Hepatocyte (in vitro differentiated cells): ENCODE measurements around the gene PYHIN1. TPM values are rescaled to one million over a fixed set of nuclear protein-coding genes. Genes with fewer than 3 reads are reported as not detected.

Experiments used
- DNase-seq: peaks from one replicate; pipeline ENCODE4 v3.0.0-alpha.2; 2016; ENCODE audit warnings: low spot score
- H2AFZ ChIP-seq: fragments of 200-600 bp; sonication (generic); 2 replicates; pipeline ENCODE4 v1.6.0; 2016; ENCODE audit warnings: antibody characterized with exemption, mild to moderate bottlenecking
- H3K27ac ChIP-seq: fragments of 200-600 bp; sonication (generic); 2 replicates; pipeline ENCODE4 v1.5.1; 2016; ENCODE audit warnings: mild to moderate bottlenecking
- H3K27me3 ChIP-seq: fragments of 200-600 bp; sonication (generic); 2 replicates; pipeline ENCODE4 v1.6.1; 2016
- H3K36me3 ChIP-seq: fragments of 200-600 bp; sonication (generic); replicated peaks from 2 replicates; pipeline ENCODE4 v1.5.1; 2016; ENCODE audit warnings: low read depth; ENCODE audit not compliant: insufficient read depth
- H3K4me1 ChIP-seq: fragments of 200-600 bp; sonication (generic); 2 replicates; pipeline ENCODE4 v1.5.1; 2016; ENCODE audit warnings: mild to moderate bottlenecking, moderate library complexity; ENCODE audit not compliant: insufficient read depth
- H3K4me2 ChIP-seq: fragments of 200-600 bp; sonication (generic); 2 replicates; pipeline ENCODE4 v1.6.0; 2016
- H3K4me3 ChIP-seq: fragments of 200-600 bp; sonication (generic); 2 replicates; pipeline ENCODE4 v1.5.1; 2016; ENCODE audit warnings: mild to moderate bottlenecking
- H3K79me2 ChIP-seq: fragments of 200-600 bp; sonication (generic); 2 replicates; pipeline ENCODE4 v1.6.0; 2017; ENCODE audit warnings: mild to moderate bottlenecking
- H3K9me2 ChIP-seq: fragments of 200-600 bp; sonication (generic); replicated peaks from 2 replicates; pipeline ENCODE4 v1.6.0; 2017; ENCODE audit warnings: mild to moderate bottlenecking; ENCODE audit not compliant: insufficient read depth
- H3K9me3 ChIP-seq: fragments of 200-600 bp; sonication (generic); 2 replicates; pipeline ENCODE4 v1.5.1; 2016; ENCODE audit warnings: low read depth, mild to moderate bottlenecking
- H4K20me1 ChIP-seq: fragments of 200-600 bp; sonication (generic); 2 replicates; pipeline ENCODE4 v1.6.0; 2016; ENCODE audit warnings: mild to moderate bottlenecking; ENCODE audit not compliant: insufficient read depth, poor library complexity, severe bottlenecking
- EZH2 ChIP-seq: fragments of 200-600 bp; sonication (generic); IDR thresholded peaks from 2 replicates; pipeline ENCODE4 v1.6.1; 2016; ENCODE audit warnings: antibody characterized with exemption, mild to moderate bottlenecking, borderline replicate concordance
- EZH2phosphoT487 ChIP-seq: fragments of 200-600 bp; sonication (generic); IDR thresholded peaks from one replicate; pipeline ENCODE4 v1.6.1; 2018; ENCODE audit warnings: antibody characterized with exemption, mild to moderate bottlenecking, low read depth, moderate library complexity; ENCODE audit not compliant: unreplicated experiment, severe bottlenecking
- WGBS: methylation state at CpG from one replicate; pipeline ENCODE4 v1.1.6; 2016; ENCODE audit warnings: low lambda C conversion rate; ENCODE audit errors: missing lambda C conversion rate; 5-methylcytosine and 5-hydroxymethylcytosine counted together
- polyA plus RNA-seq: library from polyadenylated mRNA; unstranded; fragments of >200 nt; fragmentation: Nextera tagmentation; extraction: Ambion mirVana; gene quantifications from 2 replicates; pipeline ENCODE4 v1.2.1, GENCODE V29; 2016
- total RNA-seq: library from RNA; depleted of rRNA; stranded (reverse); fragments of >200 nt; gene quantifications from 2 replicates; pipeline ENCODE4 v1.2.3, GENCODE V29; 2014
- TF ChIP-seq, protein P1 (sequence below): fragments of 200-600 bp; sonication (generic); IDR thresholded peaks from 2 replicates; pipeline ENCODE4 v1.5.1; 2016; ENCODE audit warnings: antibody characterized with exemption, mild to moderate bottlenecking; ENCODE audit not compliant: poor library complexity

PYHIN1 gene
- total and polyA plus RNA-seq, 2 experiments from 2014 or later: not detected

DNA sequence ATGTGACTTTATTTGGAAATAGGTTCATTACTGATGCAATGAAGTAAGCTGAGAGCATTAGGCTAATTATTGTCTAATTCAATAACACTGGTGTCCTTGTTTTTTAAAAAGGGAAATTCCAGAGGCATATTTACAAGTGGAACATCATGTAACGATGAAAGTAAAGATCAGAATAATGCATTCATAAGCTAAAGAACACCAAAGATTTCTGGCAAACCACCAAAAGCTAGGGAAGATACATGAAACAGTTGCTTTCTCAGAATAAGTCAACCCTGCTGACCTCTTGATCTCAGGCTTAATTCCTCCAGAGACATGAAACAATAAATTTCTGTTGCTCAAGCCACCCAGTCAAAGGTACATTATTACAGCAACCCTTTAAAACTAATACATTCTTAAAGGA lies 58.1 kb downstream of the PYHIN1 start:
- Histone ChIP-seq H3K4me3 (no peak overlapping the region), H3K4me1 (no peaks in the 10 kb centered on the region), H3K9me2 (no peaks in the 10 kb centered on the region), H4K20me1 (no peaks in the 10 kb centered on the region), H3K9me3 (no peaks in the 10 kb centered on the region), H3K27me3 (no peaks in the 10 kb centered on the region), H3K36me3 (no peaks in the 10 kb centered on the region), H2AFZ (no peak overlapping the region), H3K4me2 (no peak overlapping the region), H3K27ac (no peak overlapping the region), H3K79me2 (no peaks in the 10 kb centered on the region)
- no peak for TF ChIP-seq EZH2
- no peak for TF ChIP-seq EZH2phosphoT487
- TF ChIP-seq, protein P1, sequence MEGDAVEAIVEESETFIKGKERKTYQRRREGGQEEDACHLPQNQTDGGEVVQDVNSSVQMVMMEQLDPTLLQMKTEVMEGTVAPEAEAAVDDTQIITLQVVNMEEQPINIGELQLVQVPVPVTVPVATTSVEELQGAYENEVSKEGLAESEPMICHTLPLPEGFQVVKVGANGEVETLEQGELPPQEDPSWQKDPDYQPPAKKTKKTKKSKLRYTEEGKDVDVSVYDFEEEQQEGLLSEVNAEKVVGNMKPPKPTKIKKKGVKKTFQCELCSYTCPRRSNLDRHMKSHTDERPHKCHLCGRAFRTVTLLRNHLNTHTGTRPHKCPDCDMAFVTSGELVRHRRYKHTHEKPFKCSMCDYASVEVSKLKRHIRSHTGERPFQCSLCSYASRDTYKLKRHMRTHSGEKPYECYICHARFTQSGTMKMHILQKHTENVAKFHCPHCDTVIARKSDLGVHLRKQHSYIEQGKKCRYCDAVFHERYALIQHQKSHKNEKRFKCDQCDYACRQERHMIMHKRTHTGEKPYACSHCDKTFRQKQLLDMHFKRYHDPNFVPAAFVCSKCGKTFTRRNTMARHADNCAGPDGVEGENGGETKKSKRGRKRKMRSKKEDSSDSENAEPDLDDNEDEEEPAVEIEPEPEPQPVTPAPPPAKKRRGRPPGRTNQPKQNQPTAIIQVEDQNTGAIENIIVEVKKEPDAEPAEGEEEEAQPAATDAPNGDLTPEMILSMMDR: no peak
- 71% methylated on average over 1 of the region's 1 CpG for WGBS
- peak; percentile 15 for DNase-seq

DNA sequence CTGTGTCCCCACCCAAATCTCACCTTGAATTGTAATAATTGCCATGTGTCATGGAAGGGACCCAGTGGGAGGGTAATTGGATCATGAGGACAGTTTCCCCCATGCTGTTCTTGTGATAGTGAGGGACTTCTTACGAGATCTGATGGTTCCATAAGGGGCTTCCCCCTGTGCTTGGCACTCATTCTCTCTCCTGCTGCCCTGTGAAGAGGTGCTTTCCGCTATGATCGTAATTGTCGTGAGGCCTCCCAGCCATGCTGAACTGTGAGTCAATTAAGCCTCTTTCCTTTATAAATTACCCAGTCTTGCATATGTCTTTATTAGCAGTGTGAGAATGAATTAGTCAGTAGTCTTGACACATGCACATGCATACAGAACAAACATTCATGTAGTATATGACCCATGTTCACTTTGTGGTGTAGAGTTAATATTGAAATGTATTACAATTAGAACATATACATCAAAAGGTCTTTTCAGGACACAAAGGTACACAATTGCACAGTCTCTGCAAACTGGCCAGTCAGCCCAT lies 61.5 kb downstream of the PYHIN1 start:
- WGBS: no CpG with 5 or more reads among the region's 4 CpGs
- Histone ChIP-seq H3K9me3 (no peaks in the 10 kb centered on the region), H3K4me1 (no peaks in the 10 kb centered on the region), H3K4me2 (no peak overlapping the region), H3K27me3 (no peaks in the 10 kb centered on the region), H3K79me2 (no peaks in the 10 kb centered on the region), H2AFZ (no peak overlapping the region), H4K20me1 (no peaks in the 10 kb centered on the region), H3K27ac (no peak overlapping the region), H3K4me3 (no peak overlapping the region), H3K9me2 (no peaks in the 10 kb centered on the region), H3K36me3 (no peaks in the 10 kb centered on the region)
- no peak for TF ChIP-seq EZH2phosphoT487
- TF ChIP-seq, protein P1: no peak
- no peak for TF ChIP-seq EZH2
- DNase-seq: no peak

DNA sequence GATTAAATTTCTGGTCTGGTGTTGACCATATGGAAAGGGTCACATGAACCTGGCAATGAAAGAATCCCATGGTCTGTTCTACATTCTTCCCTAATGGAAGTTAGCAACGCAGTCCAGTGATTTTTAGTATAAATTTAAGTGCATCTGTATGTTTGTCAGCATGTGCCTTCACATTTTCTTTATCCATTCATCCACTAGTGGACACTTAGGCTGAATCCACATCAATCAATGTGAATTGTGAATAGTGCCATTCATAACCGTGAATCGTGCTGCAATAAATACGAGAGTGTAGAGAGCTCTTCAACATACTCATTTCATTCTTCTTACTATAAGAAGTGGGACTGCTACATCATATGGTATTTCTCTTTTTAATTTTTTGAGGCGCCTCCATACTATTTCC lies 65.6 kb downstream of the PYHIN1 start:
- Histone ChIP-seq H3K27ac (no peak overlapping the region), H3K36me3 (no peaks in the 10 kb centered on the region), H3K4me2 (no peak overlapping the region), H3K4me3 (no peak overlapping the region), H3K79me2 (no peaks in the 10 kb centered on the region), H2AFZ (no peak overlapping the region), H3K9me2 (no peaks in the 10 kb centered on the region), H3K9me3 (no peaks in the 10 kb centered on the region), H4K20me1 (no peaks in the 10 kb centered on the region), H3K27me3 (no peaks in the 10 kb centered on the region), H3K4me1 (no peaks in the 10 kb centered on the region)
- WGBS: 79% methylated on average over 5 of the region's 5 CpGs
- DNase-seq: no peak
- TF ChIP-seq EZH2phosphoT487: no peak

DNA sequence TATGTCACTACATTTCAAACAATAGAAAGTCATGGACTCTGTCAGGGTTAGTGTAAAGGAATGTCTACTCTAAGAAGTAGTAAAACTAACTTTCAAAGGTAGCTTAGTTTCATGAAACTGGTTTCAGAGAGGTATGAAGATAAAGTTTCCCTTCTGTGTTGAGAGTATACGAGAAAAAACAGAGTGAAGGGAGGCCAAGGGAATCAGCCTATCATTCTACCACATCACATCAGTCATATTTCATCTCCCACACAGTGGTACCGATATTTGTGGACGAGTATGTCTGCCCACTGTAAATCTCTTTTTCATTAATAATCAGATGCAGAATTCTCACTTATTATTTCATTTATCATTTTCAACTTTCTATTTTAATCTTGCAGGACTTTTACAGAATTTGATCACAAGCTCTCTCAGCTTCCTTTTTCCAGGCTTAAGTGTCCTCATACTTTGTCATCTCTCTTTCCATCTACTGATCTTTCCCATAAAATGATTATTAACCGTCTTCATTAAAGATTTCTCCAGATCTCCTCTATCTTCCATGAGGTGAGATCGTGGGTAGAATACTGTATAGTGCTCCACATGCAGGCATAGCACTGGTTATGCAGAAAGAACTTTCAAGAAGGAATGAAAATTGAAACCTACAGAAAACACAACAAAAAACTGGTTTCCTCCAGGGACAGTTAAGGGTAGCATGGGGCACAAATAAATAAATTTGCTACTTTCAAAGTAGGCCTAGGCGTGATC lies 66.9 kb downstream of the PYHIN1 start:
- Histone ChIP-seq H3K27ac (no peak overlapping the region), H3K79me2 (no peaks in the 10 kb centered on the region), H2AFZ (peak overlapping the region; percentile 65), H3K4me1 (no peaks in the 10 kb centered on the region), H3K36me3 (no peaks in the 10 kb centered on the region), H3K4me2 (peak overlapping the region; percentile 77), H3K9me2 (no peaks in the 10 kb centered on the region), H3K27me3 (no peaks in the 10 kb centered on the region), H3K9me3 (no peaks in the 10 kb centered on the region), H3K4me3 (no peak overlapping the region), H4K20me1 (no peaks in the 10 kb centered on the region)
- TF ChIP-seq, protein P1: no peak
- TF ChIP-seq EZH2 (no peak), EZH2phosphoT487 (no peak)
- WGBS: 48% methylated on average over 6 of the region's 6 CpGs
- DNase-seq: no peak
